Activated T-helper 9 cell treated with anti-CD3 and anti-CD28 coated beads, Interleukin-2, amount 50 U/mL, for 16 hours (primary cell): ENCODE results near the gene ATP6V0A1.
"Not testable (repeated sequence)": the region's sequence is repeated elsewhere in the genome, so short reads cannot be mapped to it uniquely, and the experiment has no call there.

ENCODE experiments used
- DNase-seq: peaks from one replicate; pipeline ENCODE4 v3.0.0-alpha.2; 2020; ENCODE audit warnings: low read depth

Gene ATP6V0A1

GRCh38 chr17:42541041-42541833 is 82.6 kb downstream of the ATP6V0A1 start:
- DNase-seq: no peak

GRCh38 chr17:42543190-42544079 is 84.8 kb downstream of the ATP6V0A1 start:
- DNase-seq: no peak

- DNase-seq: no peak
Measured at GRCh38 chr17:42544874-42545283, 86.2 kb downstream of the ATP6V0A1 start.

- not testable (repeated sequence) for DNase-seq
Measured at GRCh38 chr17:42545755-42546505, 87.3 kb downstream of the ATP6V0A1 start.

- DNase-seq: no peak
Measured at GRCh38 chr17:42547001-42547461, 88.4 kb downstream of the ATP6V0A1 start.

- no peak for DNase-seq
Measured at GRCh38 chr17:42547698-42548069, 89.0 kb downstream of the ATP6V0A1 start.

GRCh38 chr17:42548070-42548837 is 89.6 kb downstream of the ATP6V0A1 start:
- peak; percentile 75 for DNase-seq

- no peak for DNase-seq
Measured at GRCh38 chr17:42548993-42549755, 90.5 kb downstream of the ATP6V0A1 start.

GRCh38 chr17:42552736-42553135 is 94.1 kb downstream of the ATP6V0A1 start, which contains the start of gene HSD17B1:
TSS of gene HSD17B1 (plus strand) at chr17:42552923. CDS start at chr17:42552934, 11 bp downstream.
- not testable (repeated sequence) for DNase-seq

GRCh38 chr17:42553161-42553818 is 94.6 kb downstream of the ATP6V0A1 start:
- no peak for DNase-seq

- no peak for DNase-seq
Measured at GRCh38 chr17:42553866-42554249, 95.2 kb downstream of the ATP6V0A1 start.

- peak; percentile 58 for DNase-seq
Measured at GRCh38 chr17:42554250-42555121, 95.8 kb downstream of the ATP6V0A1 start.

- no peak for DNase-seq
Measured at GRCh38 chr17:42555122-42555622, 96.5 kb downstream of the ATP6V0A1 start.

- DNase-seq: not testable (repeated sequence)
Measured at GRCh38 chr17:42555961-42556617, 97.4 kb downstream of the ATP6V0A1 start.

GRCh38 chr17:42559075-42559474 is 100.4 kb downstream of the ATP6V0A1 start:
- DNase-seq: no peak

GRCh38 chr17:42560246-42560645 is 101.6 kb downstream of the ATP6V0A1 start:
- DNase-seq: no peak

- peak; percentile 81 for DNase-seq
Measured at GRCh38 chr17:42561897-42562387, 103.3 kb downstream of the ATP6V0A1 start, which contains the start of gene COASY. TSS of gene COASY (plus strand) at chr17:42562148. CDS start at chr17:42562623, 475 bp downstream.
